HG03520 (cell line): ENCODE results near the gene ZSWIM7.
"Not testable (repeated sequence)": the region's sequence is repeated elsewhere in the genome, so short reads cannot be mapped to it uniquely, and the experiment has no call there.

Source experiments
- ATAC-seq: cut with Tn5 transposase; IDR thresholded peaks from one replicate; pipeline ENCODE4 v1.9.1; 2021; ENCODE audit warnings: mild to moderate bottlenecking, moderate library complexity; ENCODE audit not compliant: unreplicated experiment

Gene ZSWIM7

GRCh38 chr17:15958484-15958854, 41.0 kb downstream of the ZSWIM7 start:
- ATAC-seq: no peak

- no peak for ATAC-seq
These were observed 41.7 kb downstream of the ZSWIM7 start for GRCh38 chr17:15957608-15958307.

GRCh38 chr17:15957206-15957605, 42.3 kb downstream of the ZSWIM7 start:
- ATAC-seq: no peak

- no peak for ATAC-seq
These were observed 43.5 kb downstream of the ZSWIM7 start for GRCh38 chr17:15955793-15956541.

GRCh38 chr17:15954222-15954621, 45.3 kb downstream of the ZSWIM7 start:
- no peak for ATAC-seq

- no peak for ATAC-seq
These were observed 46.4 kb downstream of the ZSWIM7 start for GRCh38 chr17:15952916-15953790.

- ATAC-seq: no peak
These were observed 47.4 kb downstream of the ZSWIM7 start for GRCh38 chr17:15952048-15952532.

- no peak for ATAC-seq
These were observed 48.0 kb downstream of the ZSWIM7 start for GRCh38 chr17:15951368-15952047.

- no peak for ATAC-seq
These were observed 51.3 kb downstream of the ZSWIM7 start for GRCh38 chr17:15947976-15948752.

GRCh38 chr17:15947271-15947670, 52.2 kb downstream of the ZSWIM7 start:
- no peak for ATAC-seq

- no peak for ATAC-seq
These were observed 52.8 kb downstream of the ZSWIM7 start for GRCh38 chr17:15946611-15947120.

GRCh38 chr17:15945527-15946191, 53.8 kb downstream of the ZSWIM7 start:
- no peak for ATAC-seq

GRCh38 chr17:15944759-15945526, 54.6 kb downstream of the ZSWIM7 start, which contains the start of gene ADORA2B:
ADORA2B (plus strand) TSS chr17:15945130; CDS start chr17:15945249, 119 bp downstream.
- no peak for ATAC-seq

GRCh38 chr17:15943971-15944758, 55.3 kb downstream of the ZSWIM7 start:
- no peak for ATAC-seq

GRCh38 chr17:15942207-15942833, 57.2 kb downstream of the ZSWIM7 start:
- no peak for ATAC-seq

- ATAC-seq: no peak
These were observed 57.7 kb downstream of the ZSWIM7 start for GRCh38 chr17:15941781-15942180.

- ATAC-seq: not testable (repeated sequence)
These were observed 63.0 kb downstream of the ZSWIM7 start for GRCh38 chr17:15936481-15936880.
